ENCODE data around the gene DMXL1.

DMXL1 gene

GRCh38 chr5:119031011-119031886 lies 39.6 kb upstream of the DMXL1 start:
- TF ChIP-seq USF1 (IDR thresholded peaks at IDR 0.05) (no peak), CEBPB (IDR thresholded peaks at IDR 0.05) (no peak), REST (IDR thresholded peaks at IDR 0.05; ENCODE audit: low read depth) (no peak), ZBTB7A (IDR thresholded peaks at IDR 0.05; ENCODE audit: low read depth) (no peak), RAD21 (IDR thresholded peaks at IDR 0.05; ENCODE audit: low read depth) (no peak), TAF1 (IDR thresholded peaks at IDR 0.05; ENCODE audit: low read depth) (no peak), FOXM1 (IDR thresholded peaks at IDR 0.05; ENCODE audit: borderline replicate concordance, low read depth) (no peak), YY1 (IDR thresholded peaks at IDR 0.05; ENCODE audit: low read depth) (no peak)

GRCh38 chr5:119031905-119032304 lies 39.0 kb upstream of the DMXL1 start:
- TF ChIP-seq ZBTB7A (IDR thresholded peaks at IDR 0.05; ENCODE audit: low read depth) (no peak), YY1 (IDR thresholded peaks at IDR 0.05; ENCODE audit: low read depth) (no peak), FOXM1 (IDR thresholded peaks at IDR 0.05; ENCODE audit: borderline replicate concordance, low read depth) (no peak), CREB1 (IDR thresholded peaks at IDR 0.05; ENCODE audit: low read depth) (no peak), MAX (IDR thresholded peaks at IDR 0.05) (no peak), TCF12 (IDR thresholded peaks at IDR 0.05; ENCODE audit: low read depth) (no peak)

- TF ChIP-seq USF1 (IDR thresholded peaks at IDR 0.05) (no peak), CEBPB (IDR thresholded peaks at IDR 0.05) (no peak), ZBTB7A (IDR thresholded peaks at IDR 0.05; ENCODE audit: low read depth) (no peak), TEAD4 (IDR thresholded peaks at IDR 0.05) (no peak), REST (IDR thresholded peaks at IDR 0.05; ENCODE audit: low read depth) (no peak), FOXM1 (IDR thresholded peaks at IDR 0.05; ENCODE audit: borderline replicate concordance, low read depth) (no peak), YY1 (IDR thresholded peaks at IDR 0.05; ENCODE audit: low read depth) (no peak), RAD21 (IDR thresholded peaks at IDR 0.05; ENCODE audit: low read depth) (no peak), EP300 (IDR thresholded peaks at IDR 0.05; ENCODE audit: borderline replicate concordance) (no peak), TCF12 (IDR thresholded peaks at IDR 0.05; ENCODE audit: low read depth) (no peak), EGR1 (IDR thresholded peaks at IDR 0.05) (no peak), NFIC (IDR thresholded peaks at IDR 0.05) (no peak), CREB1 (IDR thresholded peaks at IDR 0.05; ENCODE audit: low read depth) (no peak), MAX (IDR thresholded peaks at IDR 0.05) (no peak)
Measured at GRCh38 chr5:119032656-119033055, 38.2 kb upstream of the DMXL1 start.

- TF ChIP-seq CEBPB (IDR thresholded peaks at IDR 0.05), result no peak
- no peak for TF ChIP-seq YY1 (IDR thresholded peaks at IDR 0.05; ENCODE audit: low read depth)
- no peak for TF ChIP-seq CREB1 (IDR thresholded peaks at IDR 0.05; ENCODE audit: low read depth)
- no peak for TF ChIP-seq TEAD4 (IDR thresholded peaks at IDR 0.05)
- no peak for TF ChIP-seq EP300 (IDR thresholded peaks at IDR 0.05; ENCODE audit: borderline replicate concordance)
- TF ChIP-seq RAD21 (IDR thresholded peaks at IDR 0.05; ENCODE audit: low read depth), result no peak
- no peak for TF ChIP-seq REST (IDR thresholded peaks at IDR 0.05; ENCODE audit: low read depth)
- no peak for TF ChIP-seq USF1 (IDR thresholded peaks at IDR 0.05)
- TF ChIP-seq FOXM1 (IDR thresholded peaks at IDR 0.05; ENCODE audit: borderline replicate concordance, low read depth), result no peak
- TF ChIP-seq MAX (IDR thresholded peaks at IDR 0.05), result no peak
- no peak for TF ChIP-seq TCF12 (IDR thresholded peaks at IDR 0.05; ENCODE audit: low read depth)
- TF ChIP-seq ZBTB7A (IDR thresholded peaks at IDR 0.05; ENCODE audit: low read depth), result no peak
- no peak for TF ChIP-seq EGR1 (IDR thresholded peaks at IDR 0.05)
Measured at GRCh38 chr5:119033135-119033534, 37.8 kb upstream of the DMXL1 start.

All from Ishikawa (cell line).